IMR-90 (cell line): ENCODE measurements around the gene PAM16. TPM values are rescaled to one million over a fixed set of nuclear protein-coding genes. Genes with fewer than 3 reads are reported as not detected.

Experiments
- ATAC-seq: fragments of 200-7000 bp; cut with Tn5 transposase; 2 replicates; pipeline ENCODE4 v1.9.1; 2020; ENCODE audit warnings: low read depth, mild to moderate bottlenecking, moderate library complexity
- BruUV-seq: library from RNA; stranded (reverse); fragments of 400-500 nt; replicated peaks from 2 replicates; lab custom pipeline; 2021; lab: Mats Ljungman, UMichigan
- CTCF ChIA-PET: fragments of 300-600 bp; formaldehyde crosslinking; extraction: SDS; loops from one replicate; lab custom pipeline; 2021; ENCODE audit warnings: antibody characterized with exemption; lab: Yijun Ruan, JAX
- POLR2A ChIA-PET: fragments of 300-600 bp; sonication (Branson Sonifier 250); formaldehyde crosslinking; loops from one replicate; lab custom pipeline; 2022; ENCODE audit warnings: antibody characterized with exemption; ENCODE audit not compliant: unreplicated experiment; lab: Charles Lee
- DNase-seq: peaks from one replicate; pipeline ENCODE4 v3.0.0; 2013
- H2AFZ ChIP-seq: replicated peaks from 2 replicates; pipeline ENCODE3; 2013; ENCODE audit warnings: low read length, mild to moderate bottlenecking; ENCODE audit not compliant: poor library complexity
- H2AK5ac ChIP-seq: 2 replicates; pipeline ENCODE4 v1.6.1; 2013; ENCODE audit warnings: low read depth, low read length, inconsistent platforms
- H2AK9ac ChIP-seq: replicated peaks from 2 replicates; pipeline ENCODE3; 2013; ENCODE audit warnings: mild to moderate bottlenecking, low read depth, low read length, moderate library complexity; ENCODE audit not compliant: poor library complexity
- H2BK120ac ChIP-seq: 2 replicates; pipeline ENCODE4 v1.6.1; 2013; ENCODE audit warnings: low read depth, low read length, inconsistent platforms
- H2BK15ac ChIP-seq: 3 replicates; pipeline ENCODE4 v1.6.1; 2013; ENCODE audit warnings: low read depth, low read length, inconsistent platforms
- H2BK20ac ChIP-seq: 2 replicates; pipeline ENCODE4 v1.6.1; 2013; ENCODE audit warnings: low read depth, mild to moderate bottlenecking, inconsistent platforms, low read length, moderate library complexity
- H2BK5ac ChIP-seq: 2 replicates; pipeline ENCODE4 v1.6.1; 2013; ENCODE audit warnings: mild to moderate bottlenecking, low read depth, low read length, inconsistent platforms; ENCODE audit not compliant: poor library complexity, severe bottlenecking
- H3K14ac ChIP-seq: replicated peaks from 2 replicates; pipeline ENCODE4 v1.6.1; 2013; ENCODE audit warnings: low read depth, low read length, inconsistent platforms
- H3K18ac ChIP-seq: 2 replicates; pipeline ENCODE4 v1.6.1; 2013; ENCODE audit warnings: low read depth, low read length, control low read depth
- H3K23ac ChIP-seq: 2 replicates; pipeline ENCODE4 v1.6.1; 2013; ENCODE audit warnings: low read depth, low read length, inconsistent platforms
- H3K27ac ChIP-seq: 2 replicates; pipeline ENCODE4 v1.5.1; 2013; ENCODE audit warnings: mild to moderate bottlenecking, control low read depth, low read length; ENCODE audit not compliant: insufficient read depth
- H3K27me3 ChIP-seq: 2 replicates; pipeline ENCODE4 v1.6.1; 2013; ENCODE audit warnings: low read length; ENCODE audit not compliant: control insufficient read depth, insufficient read depth
- H3K36me3 ChIP-seq: 2 replicates; pipeline ENCODE4 v1.6.1; 2013; ENCODE audit warnings: low read length, mixed read lengths; ENCODE audit not compliant: control insufficient read depth, insufficient read depth
- H3K4ac ChIP-seq: 2 replicates; pipeline ENCODE4 v1.6.1; 2013; ENCODE audit warnings: low read depth, low read length, inconsistent platforms
- H3K4me1 ChIP-seq: 2 replicates; pipeline ENCODE4 v1.6.1; 2013; ENCODE audit warnings: low read length, mixed read lengths; ENCODE audit not compliant: control insufficient read depth, insufficient read depth
- H3K4me2 ChIP-seq: 2 replicates; pipeline ENCODE4 v1.6.1; 2013; ENCODE audit warnings: low read depth, mild to moderate bottlenecking, control low read depth, low read length, moderate library complexity
- H3K4me3 ChIP-seq: 2 replicates; pipeline ENCODE4 v1.5.1; 2013; ENCODE audit warnings: low read depth, mild to moderate bottlenecking, control low read depth, low read length, moderate library complexity; ENCODE audit not compliant: insufficient read depth
- H3K56ac ChIP-seq: 2 replicates; pipeline ENCODE4 v1.6.1; 2013; ENCODE audit warnings: low read length, inconsistent platforms; ENCODE audit not compliant: insufficient read depth; ENCODE audit errors: extremely low read depth
- H3K79me1 ChIP-seq, 2 experiments: 2 replicates each; pipeline ENCODE4 v1.6.1; 2013; ENCODE audit warnings: low read length in 2 of 2, inconsistent platforms in 1 of 2, low read depth in 1 of 2
- H3K9ac ChIP-seq: 2 replicates; pipeline ENCODE4 v1.6.1; 2013; ENCODE audit warnings: low read depth, low read length, control low read depth
- H3K9me1 ChIP-seq: 2 replicates; pipeline ENCODE4 v1.6.1; 2013; ENCODE audit warnings: low read length, inconsistent platforms; ENCODE audit not compliant: insufficient read depth
- H3K9me3 ChIP-seq: 2 replicates; pipeline ENCODE4 v1.6.1; 2013; ENCODE audit warnings: low read length; ENCODE audit not compliant: control insufficient read depth, insufficient read depth
- H4K20me1 ChIP-seq: 2 replicates; pipeline ENCODE4 v1.6.1; 2013; ENCODE audit warnings: low read length, inconsistent platforms; ENCODE audit not compliant: insufficient read depth
- H4K5ac ChIP-seq: 2 replicates; pipeline ENCODE4 v1.6.1; 2013; ENCODE audit warnings: mild to moderate bottlenecking, low read depth, low read length, control low read depth
- H4K8ac ChIP-seq, 2 experiments: 2 replicates each; pipeline ENCODE4 v1.6.1; 2013; ENCODE audit warnings: low read depth in 2 of 2, low read length in 2 of 2, control low read depth in 1 of 2, inconsistent platforms in 1 of 2
- H4K91ac ChIP-seq: 2 replicates; pipeline ENCODE4 v1.6.1; 2013; ENCODE audit warnings: low read depth, low read length, inconsistent platforms; ENCODE audit not compliant: insufficient read depth
- CTCF ChIP-seq: conservative IDR thresholded peaks from 2 replicates; pipeline ENCODE4 v1.5.1; 2012; ENCODE audit warnings: mild to moderate bottlenecking, low read depth, low read length, improper control_type of control experiment
- MXI1 ChIP-seq: IDR thresholded peaks from 2 replicates; pipeline ENCODE4 v1.6.1; 2012; ENCODE audit warnings: low read depth, mild to moderate bottlenecking, low read length, moderate library complexity, borderline replicate concordance
- NFE2L2 ChIP-seq: fragments of 150-350 bp; IDR thresholded peaks from 2 replicates; pipeline ENCODE4 v1.6.1; 2016; ENCODE audit warnings: low read depth, mild to moderate bottlenecking, low read length
- SMC3 ChIP-seq: fragments of 150-350 bp; IDR thresholded peaks from 2 replicates; pipeline ENCODE4 v1.6.1; 2016; ENCODE audit warnings: low read depth, mild to moderate bottlenecking, antibody characterized with exemption, low read length, moderate library complexity
- USF2 ChIP-seq: fragments of 150-350 bp; IDR thresholded peaks from 2 replicates; pipeline ENCODE4 v1.6.1; 2017; ENCODE audit warnings: mild to moderate bottlenecking, antibody characterized with exemption, low read length, low read depth
- WGBS, 2 experiments: methylation state at CpG; one replicate each; pipeline versions ENCODE4 v1.1.5 to v1.1.7; 2013; ENCODE audit warnings: missing lambda C conversion rate in 2 of 2; ENCODE audit not compliant: insufficient read length in 1 of 2; ENCODE audit errors: extremely low coverage in 2 of 2; 5-methylcytosine and 5-hydroxymethylcytosine counted together
- dilution Hi-C: fragments of 300-500 bp; cut with HindIII; formaldehyde crosslinking; loops from one replicate; pipeline ENCODE4 v1.14.3; 2018; ENCODE audit warnings: low sequenced_read_pairs; ENCODE audit not compliant: unreplicated experiment
- in situ Hi-C: fragments of 300-500 bp; cut with MboI; formaldehyde crosslinking; loops from 3 replicates; pipeline ENCODE4 v1.14.3; 2019; ENCODE audit warnings: low sequenced_read_pairs, inconsistent platforms, mixed read lengths
- intact Hi-C: fragments of 100-400 bp; cut with micrococcal nuclease; formaldehyde crosslinking; loops from 2 replicates; pipeline ENCODE4 v1.10.0; 2022
- polyA plus RNA-seq, 3 experiments: library from polyadenylated mRNA; depleted of rRNA; stranded (reverse); fragments of >200 nt; gene quantifications; 2 replicates each; pipeline ENCODE4 v1.2.3, GENCODE V29; 2012; ENCODE audit warnings: low replicate concordance in 1 of 3
- total RNA-seq: library from RNA; depleted of rRNA; stranded (reverse); fragments of >200 nt; gene quantifications from 2 replicates; pipeline ENCODE4 v1.2.3, GENCODE V29; 2012

The PAM16 gene
- total and polyA plus RNA-seq, 2 of the 4 experiments (the other 2 are of a cell fraction): 17.9 to 48.4 TPM

GRCh38 chr16:4375717-4376116 lies 24.6 kb upstream of the PAM16 start:
- H3K36me3 ChIP-seq: peaks cover 31% of the 10 kb centered on the region

More at GRCh38 chr16:4375717-4376116, 24.6 kb upstream of the PAM16 start:
- Histone ChIP-seq H3K9me1 (peaks cover 14% of the 10 kb centered on the region), H3K27ac (peak overlapping the region; percentile 94), H3K79me1 (peaks cover 4 to 72% of the 10 kb centered on the region in 2 experiments; a peak in 3 of 4 replicates), H2BK5ac (peak overlapping the region; percentile 82), H4K8ac (peak overlapping the region; percentile 38 to 74; a peak in 3 of 4 replicates), H3K4ac (peak overlapping the region; percentile 97), H4K20me1 (peaks cover 92% of the 10 kb centered on the region), H3K4me2 (peak overlapping the region; percentile 70), H2AK5ac (peak overlapping the region; percentile 98), H2BK15ac (no peak overlapping the region), H2BK20ac (no peak overlapping the region), H3K14ac (peak overlapping the region; percentile 42; the same call in 1 of the 2 replicates), H3K27me3 (no peaks in the 10 kb centered on the region), H2BK120ac (peak overlapping the region; percentile 84), H3K23ac (0 out of 2 replicates have a peak overlapping the region, but pooled peaks have one; percentile 11), H4K91ac (peak overlapping the region; percentile 87), H3K18ac (peak overlapping the region; percentile 78), H3K4me1 (peaks cover 40% of the 10 kb centered on the region), H4K5ac (peak overlapping the region; percentile 48; the same call in 1 of the 2 replicates), H3K9ac (peak overlapping the region; percentile 60), H3K4me3 (peak overlapping the region; percentile 3; the same call in 1 of the 2 replicates), H2AFZ (peak overlapping the region; percentile 83), H3K9me3 (no peaks in the 10 kb centered on the region), H2AK9ac (peak overlapping the region; percentile 88), H3K56ac (no peak overlapping the region)
- ChIA-PET CTCF (interaction anchor here (1.0 kb wide), 1 partner anchor 16 kb away, joined by 3 read pairs; no protein-coding TSS in a partner anchor), POLR2A (no interaction called here)
- 88% methylated on average over 7 of the region's 15 CpGs; no CpG with 5 or more reads in 1 of the 2 experiments for WGBS, 2 experiments
- DNase-seq (no peak), ATAC-seq (no peak)
- in situ Hi-C loops (no loop called here), dilution Hi-C loops (no loop called here), intact Hi-C loops (no loop called here)
- no TSS peak for BruUV-seq
- TF ChIP-seq NFE2L2 (no peak), SMC3 (no peak), USF2 (no peak), CTCF (no peak), MXI1 (no peak)
